HuH-7 (cell line): ENCODE data around the gene TBX3.

Experiments
- DNase-seq: peaks from one replicate; pipeline ENCODE4 v3.0.0; 2011; ENCODE audit warnings: low spot score

TBX3 gene

GRCh38 chr12:114668151-114668885, 15.7 kb downstream of the TBX3 start:
- DNase-seq: peak; percentile 85

- DNase-seq: peak; percentile 32
Observed at GRCh38 chr12:114667669-114668150, 16.3 kb downstream of the TBX3 start.

GRCh38 chr12:114666746-114667668, 17.0 kb downstream of the TBX3 start:
- peak; percentile 38 for DNase-seq

GRCh38 chr12:114665411-114666260, 18.3 kb downstream of the TBX3 start:
- no peak for DNase-seq

GRCh38 chr12:114664651-114665320, 19.2 kb downstream of the TBX3 start:
- no peak for DNase-seq

GRCh38 chr12:114662512-114663177, 21.3 kb downstream of the TBX3 start:
- no peak for DNase-seq

- DNase-seq: no peak
Observed at GRCh38 chr12:114661245-114661644, 22.7 kb downstream of the TBX3 start.

GRCh38 chr12:114659084-114659483, 24.9 kb downstream of the TBX3 start:
- DNase-seq: no peak

- no peak for DNase-seq
Observed at GRCh38 chr12:114658002-114658441, 26.0 kb downstream of the TBX3 start.

- no peak for DNase-seq
Observed at GRCh38 chr12:114657597-114657920, 26.4 kb downstream of the TBX3 start.

- no peak for DNase-seq
Observed at GRCh38 chr12:114656906-114657596, 26.9 kb downstream of the TBX3 start.

GRCh38 chr12:114655934-114656749, 27.8 kb downstream of the TBX3 start:
- DNase-seq: no peak

- no peak for DNase-seq
Observed at GRCh38 chr12:114649585-114649984, 34.4 kb downstream of the TBX3 start.

- DNase-seq: no peak
Observed at GRCh38 chr12:114648711-114649110, 35.3 kb downstream of the TBX3 start.

GRCh38 chr12:114638790-114639435, 45.1 kb downstream of the TBX3 start:
- DNase-seq: no peak

- no peak for DNase-seq
Observed at GRCh38 chr12:114636723-114637480, 47.1 kb downstream of the TBX3 start.

- DNase-seq: no peak
Observed at GRCh38 chr12:114631242-114631641, 52.7 kb downstream of the TBX3 start.

GRCh38 chr12:114628199-114628598, 55.8 kb downstream of the TBX3 start:
- no peak for DNase-seq
